Measurements from ENCODE around the gene PYGM.
A peak's percentile ranks its signal among the peaks of the same experiment; 100 is the strongest.

Gene PYGM

GRCh38 chr11:64752175-64752970, 7.4 kb downstream of the PYGM start:
- DNase-seq: no peak

- no peak for DNase-seq
Observed at GRCh38 chr11:64751580-64751979, 8.2 kb downstream of the PYGM start.

DNA sequence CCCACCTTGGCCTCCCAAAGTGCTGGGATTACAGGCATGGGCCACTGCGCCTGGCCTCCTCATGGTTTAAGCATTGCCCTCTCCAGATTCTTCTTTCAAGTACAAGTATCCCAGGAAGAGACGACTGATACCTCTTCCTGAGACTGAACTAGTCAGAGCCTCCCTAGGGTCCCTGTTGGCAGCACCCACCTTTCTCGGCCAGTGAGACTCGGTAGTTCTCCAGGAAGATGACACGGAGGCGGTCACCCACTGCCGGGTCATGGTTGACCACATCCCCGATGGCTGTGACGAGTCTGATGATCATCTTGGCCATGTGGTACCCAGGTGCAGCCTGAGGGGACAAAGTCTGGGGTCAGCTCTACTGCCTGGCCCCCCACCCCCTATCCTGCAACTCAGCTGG, 8.6 kb downstream of the PYGM start:
- no peak for DNase-seq

GRCh38 chr11:64750361-64751054, 9.3 kb downstream of the PYGM start:
- DNase-seq: no peak

- DNase-seq: no peak
Observed at GRCh38 chr11:64747961-64748665, 11.7 kb downstream of the PYGM start.

GRCh38 chr11:64746486-64746885, 13.3 kb downstream of the PYGM start:
- no peak for DNase-seq

- peak; percentile 33 for DNase-seq
Observed at GRCh38 chr11:64745521-64746328, 14.0 kb downstream of the PYGM start.

GRCh38 chr11:64745189-64745520, 14.6 kb downstream of the PYGM start:
- DNase-seq: no peak

- DNase-seq: no peak
Observed at GRCh38 chr11:64744544-64745188, 15.1 kb downstream of the PYGM start.

DNA sequence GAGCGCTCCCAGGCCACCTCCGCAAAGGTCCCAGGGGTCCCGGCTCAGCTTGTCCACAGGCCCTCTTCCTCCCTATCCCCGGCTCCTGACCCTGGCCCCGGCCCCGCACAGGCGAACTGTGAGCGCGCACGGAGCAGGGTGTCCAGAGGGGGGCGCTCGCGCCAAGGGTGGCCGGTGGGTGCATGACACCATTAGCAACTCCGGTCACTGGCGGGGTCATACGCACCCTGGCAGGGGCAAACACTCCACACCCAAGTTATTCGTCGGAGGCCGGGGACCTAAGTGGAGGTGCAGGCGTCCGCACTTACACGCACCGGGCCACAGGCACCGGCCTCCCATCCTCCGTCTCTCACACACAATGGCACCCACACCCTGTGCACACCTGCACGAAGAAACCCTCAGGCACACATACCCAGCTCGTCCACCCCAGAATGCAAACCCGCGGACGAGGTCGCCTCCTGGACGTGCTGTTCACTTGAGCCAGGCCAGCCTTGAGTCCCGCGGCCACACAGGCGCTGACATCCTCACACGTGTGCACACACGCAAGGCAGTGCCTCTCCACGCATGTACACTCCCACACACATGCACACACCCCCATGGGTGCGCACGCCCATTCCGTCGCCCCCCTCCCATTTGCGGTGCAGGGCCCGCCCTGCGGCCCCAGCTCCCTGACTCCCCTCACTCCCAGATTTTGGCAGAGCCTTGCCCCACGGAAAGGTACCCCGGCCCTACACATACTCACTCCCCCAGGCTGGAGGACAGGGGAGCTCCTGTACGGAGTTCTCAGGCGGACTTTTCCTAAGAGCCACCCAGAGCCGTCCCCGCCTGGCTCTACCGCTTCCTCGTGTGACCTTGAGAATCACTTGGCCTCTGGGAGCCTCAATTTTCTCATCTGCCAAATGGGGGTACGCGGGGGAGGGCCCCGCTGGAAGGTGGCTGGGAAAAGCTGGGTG, 15.9 kb downstream of the PYGM start, which contains the start of gene RASGRP2:
RASGRP2 (minus strand) TSS at position 552 of the 953 bp plus-strand sequence. CDS start 1,276 bp downstream, outside the sequence.
- DNase-seq: no peak

- DNase-seq: peak; percentile 11
Observed at GRCh38 chr11:64742889-64743590, 16.7 kb downstream of the PYGM start.

DNA sequence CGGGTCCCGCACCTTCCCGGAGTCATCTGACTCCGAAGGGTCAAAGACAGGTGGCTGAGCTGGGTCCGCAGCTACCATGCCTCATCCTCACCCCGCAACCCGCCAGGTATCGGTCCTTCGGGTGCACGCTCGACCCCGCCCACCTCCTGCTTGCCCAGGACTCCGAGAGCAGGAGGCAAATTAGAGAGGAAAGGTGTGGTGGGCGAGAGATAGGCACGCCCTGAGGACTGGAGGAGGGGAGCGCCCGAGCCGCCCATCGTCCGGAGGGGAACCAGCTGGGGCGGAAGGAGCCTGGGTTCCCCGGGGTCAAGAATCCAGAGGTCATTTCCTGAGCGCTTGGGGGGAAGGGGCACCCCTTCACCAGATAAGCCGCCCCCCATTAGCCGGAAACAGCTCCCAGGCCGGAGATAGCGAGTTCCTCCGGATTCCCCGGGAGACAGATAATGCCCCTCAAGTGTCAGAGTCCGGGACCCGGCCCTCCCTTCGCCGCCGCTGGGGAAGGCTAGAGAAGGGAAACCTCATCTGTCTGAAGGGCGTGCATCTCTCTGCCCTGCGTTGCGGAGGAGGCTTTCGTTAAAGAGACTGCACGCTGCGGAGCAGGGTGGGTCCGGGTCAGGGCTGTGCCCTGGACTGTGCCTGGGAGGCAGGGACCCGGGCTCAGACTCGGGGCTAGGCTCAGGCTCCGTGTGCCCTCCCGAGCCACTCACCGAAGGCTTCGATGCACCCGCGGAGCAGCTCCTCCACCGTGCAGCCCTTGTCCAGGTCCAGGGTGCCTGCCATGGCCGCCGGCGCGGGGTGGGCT, 17.5 kb downstream of the PYGM start:
- DNase-seq: no peak

DNA sequence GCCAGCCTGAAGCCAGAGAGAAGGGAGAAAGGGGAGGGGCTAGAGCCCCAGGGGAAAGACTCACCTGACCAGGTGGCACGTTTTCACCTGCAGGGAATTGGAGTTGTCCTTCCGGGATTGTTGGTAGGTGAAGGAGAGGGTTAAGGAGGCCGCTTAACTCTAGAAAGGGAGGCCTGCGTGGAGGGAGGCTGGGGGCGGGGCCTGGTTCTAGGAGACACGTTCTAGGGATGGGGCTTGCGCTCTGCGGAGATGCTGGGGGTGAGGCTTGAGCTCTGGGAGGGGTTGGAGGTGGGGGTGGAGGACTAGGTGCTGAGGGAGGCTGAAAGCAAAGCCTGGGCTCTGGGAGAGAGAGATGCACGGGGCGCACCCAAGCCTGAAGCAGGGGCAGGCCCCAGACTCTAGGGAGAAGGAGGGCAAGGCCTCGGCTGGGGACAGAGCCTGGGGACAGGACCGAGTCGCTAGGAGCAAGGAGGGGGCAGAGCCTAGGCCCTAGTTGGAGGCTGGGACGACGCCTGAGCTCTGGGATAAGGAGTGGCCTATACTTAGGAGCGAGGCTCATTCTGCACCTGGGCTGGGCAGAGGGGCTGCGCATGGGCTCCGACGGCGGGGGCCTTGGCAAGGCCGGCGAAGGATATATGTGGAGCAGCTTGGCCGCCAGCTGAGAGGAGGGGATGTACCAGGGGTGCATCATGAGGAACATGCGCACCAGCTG, 18.2 kb downstream of the PYGM start:
- no peak for DNase-seq

- DNase-seq: no peak
Observed at GRCh38 chr11:64739871-64740270, 19.9 kb downstream of the PYGM start.

DNA sequence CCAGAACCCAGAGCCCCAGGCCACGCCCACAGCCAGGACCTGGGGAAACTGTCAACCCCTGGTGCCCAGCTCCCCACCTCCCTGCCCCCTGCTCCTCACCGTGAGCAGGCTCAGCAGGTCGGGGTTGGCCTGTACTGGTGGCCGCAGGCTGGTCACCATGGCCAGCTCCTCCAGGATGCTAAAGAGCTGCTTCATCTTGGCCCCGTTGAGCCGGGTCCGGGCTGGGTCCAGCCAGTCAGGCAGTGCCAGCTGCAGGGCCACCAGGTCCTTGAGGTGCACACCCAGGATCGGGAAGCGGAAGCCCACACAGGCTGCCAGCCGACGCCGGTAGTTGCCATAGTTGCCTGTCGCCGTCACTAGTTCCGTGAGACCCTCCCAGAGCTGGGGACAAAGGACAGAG, 23.1 kb downstream of the PYGM start:
- DNase-seq: no peak

DNA sequence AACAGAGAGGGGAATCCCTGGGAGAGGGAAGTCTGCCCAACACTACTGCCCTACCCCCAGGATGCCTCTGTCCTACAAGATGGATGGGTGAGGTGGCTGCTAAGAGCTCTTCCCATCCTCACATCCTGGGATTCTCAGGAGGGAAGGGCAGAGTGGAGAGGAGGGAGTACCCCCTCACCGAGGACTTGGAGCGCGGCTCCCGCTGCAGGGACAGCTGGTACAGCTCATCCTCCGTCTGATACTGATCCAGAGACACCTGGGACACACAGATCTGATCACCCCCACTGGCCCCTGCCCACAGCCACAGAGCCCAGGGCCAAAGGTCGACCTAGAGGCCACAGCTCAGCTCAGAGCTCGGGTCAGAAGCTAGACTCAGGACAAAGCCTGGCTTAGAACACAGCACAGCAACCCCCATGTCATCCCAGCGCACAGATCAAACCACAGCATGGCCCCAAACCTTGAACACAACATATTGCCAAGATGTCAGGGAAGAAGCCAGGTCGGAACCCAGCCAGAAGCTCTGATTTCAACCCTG, 24.0 kb downstream of the PYGM start:
- no peak for DNase-seq

GRCh38 chr11:64734811-64735724, 24.7 kb downstream of the PYGM start:
- no peak for DNase-seq

DNA sequence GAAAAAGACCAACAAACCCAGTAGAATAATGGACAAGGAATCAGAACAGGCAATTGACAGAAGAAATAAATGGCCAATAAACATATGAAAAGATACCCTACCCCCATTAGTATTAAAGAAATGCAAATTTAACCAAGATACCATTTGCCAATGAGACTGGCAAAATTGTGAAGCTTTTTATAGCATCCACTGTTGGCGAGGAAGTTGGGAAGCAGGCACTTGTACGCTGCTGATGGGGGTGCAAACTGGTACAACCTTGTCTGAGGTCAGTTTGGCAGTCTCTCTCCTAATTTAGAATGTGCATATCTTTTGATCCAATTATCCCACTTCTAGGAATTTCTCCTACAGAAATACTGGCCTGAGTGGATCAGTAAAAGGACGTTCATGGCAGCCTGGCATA, 28.2 kb downstream of the PYGM start:
- DNase-seq: no peak

Data from HCEC 1CT (cell line).